Hematopoietic multipotent progenitor cell treated with erythropoietin and hydrocortisone succinate and interleukin-3 and kit ligand, for 15 days (in vitro differentiated cells): ENCODE data around the gene FRMD3.
A peak's percentile ranks its signal among the peaks of the same experiment; 100 is the strongest.

Source experiments
- DNase-seq: peaks from one replicate; pipeline ENCODE4 v3.0.0-alpha.2; 2015; ENCODE audit warnings: low spot score

FRMD3 gene

DNA sequence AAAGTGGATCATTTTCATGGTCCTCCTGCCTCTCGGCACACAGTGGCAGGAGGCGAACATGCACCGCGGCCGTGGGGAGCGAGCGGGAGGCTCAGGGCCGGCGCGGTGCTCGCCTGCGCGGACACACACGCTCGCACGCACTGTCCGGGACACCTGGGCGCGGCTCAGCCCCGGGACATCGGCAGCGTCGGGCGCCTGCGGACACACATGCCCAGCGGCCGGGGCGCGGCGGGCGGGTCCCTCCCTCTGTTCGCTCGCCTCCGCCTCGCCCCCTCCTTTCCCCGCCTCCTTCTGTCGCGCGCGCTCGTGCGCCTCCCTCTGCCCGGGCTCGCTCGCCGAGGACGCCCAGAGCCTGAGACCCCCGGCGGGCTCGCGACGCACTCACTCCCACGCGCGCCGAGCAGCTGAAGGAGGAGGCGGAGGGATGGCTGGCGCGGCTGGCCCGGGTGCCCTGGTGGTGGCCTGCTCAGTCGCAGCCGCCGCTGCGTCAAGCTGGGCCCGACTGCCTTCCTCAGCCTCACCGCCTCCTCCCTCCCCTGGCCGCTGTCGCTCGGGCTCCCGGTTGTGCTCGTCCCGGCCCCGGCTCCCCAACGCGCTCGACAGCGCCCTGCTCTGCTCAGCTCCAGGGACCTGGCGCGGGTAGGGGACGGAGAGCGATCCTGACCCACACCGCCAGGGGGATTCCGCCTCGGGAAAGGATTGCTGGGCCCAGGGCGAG is at the start of gene FRMD3:
TSS of gene FRMD3 (minus strand) at position 230 of the 718 bp plus-strand sequence. CDS start at position 60, 170 bp downstream.
- DNase-seq: no peak

DNA sequence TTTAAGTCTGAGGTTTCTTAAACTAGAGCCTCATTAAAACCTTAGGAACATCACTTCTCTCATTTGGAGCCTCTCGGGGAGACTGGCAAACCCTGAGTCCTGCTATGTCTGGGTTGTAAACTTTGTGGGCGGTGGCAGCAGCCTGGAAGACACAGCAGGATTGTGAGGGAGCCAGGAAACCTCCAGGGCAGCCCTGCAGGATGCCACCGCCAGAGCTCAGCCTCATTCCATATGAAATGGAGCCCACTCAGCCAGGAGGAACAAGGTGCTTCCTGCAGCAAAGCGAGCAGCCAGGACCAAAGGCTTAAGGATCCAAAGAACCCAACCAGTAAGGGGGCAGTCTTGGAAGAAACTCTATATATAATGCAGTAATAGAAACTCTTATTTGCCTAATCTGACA is 46.8 kb upstream of the FRMD3 start:
- no peak for DNase-seq

DNA sequence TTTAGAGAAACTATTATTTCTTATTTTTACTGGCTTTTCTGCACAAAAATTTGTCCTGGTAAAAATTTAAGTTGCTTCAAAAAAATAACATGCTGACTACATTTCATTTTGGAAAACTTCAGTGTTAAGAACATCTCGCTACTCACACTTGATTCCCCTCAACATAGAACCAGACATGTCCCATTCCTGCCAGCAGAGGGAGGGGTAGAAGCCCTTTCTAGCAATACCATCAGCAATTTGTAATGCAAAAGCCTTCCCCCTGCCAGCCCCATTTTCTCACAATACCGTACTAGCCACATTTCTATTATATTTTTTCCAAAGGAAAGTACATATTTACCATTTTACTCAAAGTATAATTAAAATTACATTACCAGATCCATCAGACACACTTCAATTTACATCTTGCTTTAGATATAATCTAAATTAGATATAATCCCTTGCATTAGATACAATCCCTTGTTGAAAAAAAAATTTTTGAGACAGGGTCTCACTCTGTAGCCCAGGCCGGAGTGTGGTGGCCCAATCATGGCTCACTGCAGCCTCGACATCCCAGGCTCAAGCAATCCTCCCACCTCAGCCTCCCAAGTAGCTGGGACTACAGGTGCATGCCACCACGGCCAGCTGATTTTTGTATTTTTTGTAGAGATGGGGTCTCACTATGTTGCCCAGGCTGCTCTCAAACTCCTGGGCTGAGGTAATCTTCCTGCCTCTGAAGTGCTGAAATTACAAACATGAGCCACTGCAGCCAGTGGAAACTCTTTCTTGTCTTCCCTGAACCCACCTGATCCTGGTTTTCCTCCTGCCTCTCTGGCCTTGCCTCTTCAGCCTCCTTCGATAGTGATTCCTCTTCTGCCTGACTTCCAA is 45.2 kb upstream of the FRMD3 start:
- peak; percentile 15 for DNase-seq

DNA sequence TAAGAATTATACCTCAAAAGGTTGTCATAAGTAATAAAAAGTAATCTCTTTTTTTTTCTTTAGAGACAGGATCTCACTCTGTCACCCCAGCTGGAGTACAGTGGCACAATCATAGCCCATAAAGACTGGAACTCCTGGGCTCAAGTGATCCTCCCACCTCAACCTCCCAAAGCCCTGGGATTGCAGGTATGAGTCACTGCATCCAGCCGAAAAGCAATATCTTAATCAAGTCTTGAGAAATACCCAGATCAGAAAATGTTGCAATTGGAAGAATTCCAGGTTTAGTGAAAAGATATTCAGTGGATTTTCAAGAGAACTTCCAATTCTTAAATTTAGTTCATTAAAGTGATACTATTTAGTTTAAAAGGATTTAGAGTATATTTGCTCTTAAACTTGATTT is 43.8 kb upstream of the FRMD3 start:
- DNase-seq: no peak

DNA sequence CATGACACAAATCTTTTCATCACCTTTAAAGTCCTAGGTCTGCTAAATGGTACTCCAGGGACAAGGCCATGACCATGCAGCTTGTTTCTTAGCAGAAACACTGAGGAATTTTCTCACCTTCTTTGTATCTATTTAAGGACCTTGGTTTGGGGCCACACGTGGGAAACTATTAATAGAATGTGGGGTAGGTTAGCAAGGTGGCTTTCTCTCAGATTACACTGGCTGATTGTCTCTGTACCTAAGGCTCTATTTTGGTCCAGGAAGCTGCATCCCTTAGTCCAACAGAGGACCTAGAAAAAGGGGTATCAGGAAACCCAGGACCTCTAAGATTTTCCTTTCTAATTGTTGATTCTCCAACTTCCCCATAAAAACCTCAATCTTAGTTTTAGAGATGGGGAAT is 36.3 kb upstream of the FRMD3 start:
- DNase-seq: no peak

DNA sequence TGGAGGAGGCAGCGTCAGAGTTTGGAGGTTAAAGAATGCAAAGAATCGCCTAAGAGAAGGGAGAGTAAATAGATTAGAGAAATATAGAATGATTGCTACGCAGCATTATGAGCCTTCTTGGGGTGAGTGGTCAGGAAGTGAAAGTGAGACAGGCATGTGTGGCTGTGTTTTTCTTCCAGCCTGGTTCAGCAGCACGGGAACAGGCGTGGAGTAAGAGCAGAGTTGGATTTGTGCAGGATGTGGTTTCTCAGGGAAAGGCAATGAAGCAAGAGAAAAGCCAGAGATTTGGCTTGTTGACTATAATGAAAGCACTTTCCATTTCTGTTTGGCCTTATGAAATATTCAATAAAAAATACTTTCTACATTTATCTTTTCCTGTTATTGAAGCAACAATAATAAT is 34.3 kb upstream of the FRMD3 start:
- no peak for DNase-seq

DNA sequence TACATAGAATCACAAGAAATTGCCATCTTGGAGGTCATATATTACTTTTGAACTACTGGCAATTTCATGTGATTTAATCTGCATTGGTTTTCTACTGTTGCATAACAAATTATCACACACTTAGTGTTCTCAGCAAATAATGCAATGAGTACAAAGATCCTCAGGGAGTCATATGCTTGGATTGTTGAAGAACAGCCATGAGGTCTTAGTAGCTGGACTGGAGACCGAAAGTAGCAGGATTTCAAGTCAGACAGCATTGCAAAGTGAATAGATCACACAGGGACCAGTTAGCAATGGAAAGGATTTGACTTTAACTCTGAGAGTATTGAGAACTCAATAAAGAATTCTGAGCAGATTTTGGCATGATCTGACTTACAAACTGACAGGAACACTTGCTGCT is 32.2 kb upstream of the FRMD3 start:
- DNase-seq: no peak

DNA sequence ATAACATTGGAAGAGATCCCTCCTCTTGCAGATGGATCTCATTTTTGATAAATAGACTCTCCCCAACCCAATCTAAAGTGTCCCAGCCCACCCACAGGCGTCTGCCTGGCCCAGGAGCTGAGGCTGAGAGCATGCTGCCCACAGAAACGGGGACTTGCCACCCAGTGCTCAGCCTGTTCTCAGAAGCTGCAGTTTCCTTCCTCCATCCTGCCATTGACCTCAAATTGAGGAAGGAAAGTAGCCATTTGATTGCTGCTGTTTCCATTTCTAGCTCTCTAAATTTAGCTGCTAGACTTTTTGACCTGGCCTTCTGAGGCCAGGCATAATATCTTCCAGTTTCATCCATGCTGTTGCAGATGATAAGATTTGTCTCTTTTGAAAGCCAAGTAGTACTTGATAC is 31.1 kb upstream of the FRMD3 start:
- DNase-seq: no peak

DNA sequence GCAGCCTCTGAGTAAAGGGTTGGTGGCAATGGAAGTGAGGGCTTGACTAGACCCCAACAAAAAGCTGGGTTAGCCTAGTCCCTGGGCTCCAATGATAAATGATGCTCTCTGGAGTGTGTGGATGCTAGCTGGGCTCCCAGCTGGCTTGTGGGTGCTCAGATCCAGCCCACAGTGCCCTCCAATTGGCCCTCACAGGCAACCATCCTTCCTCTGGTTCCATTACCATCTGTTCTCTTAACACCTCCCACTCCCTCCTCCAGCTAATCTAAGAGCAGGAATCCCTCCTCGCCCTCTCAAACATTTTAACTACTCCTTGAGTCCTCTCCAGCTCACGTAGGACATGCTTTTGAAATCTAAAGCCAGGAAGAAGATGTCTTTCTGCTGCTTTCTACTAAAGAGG is 25.2 kb upstream of the FRMD3 start:
- no peak for DNase-seq

DNA sequence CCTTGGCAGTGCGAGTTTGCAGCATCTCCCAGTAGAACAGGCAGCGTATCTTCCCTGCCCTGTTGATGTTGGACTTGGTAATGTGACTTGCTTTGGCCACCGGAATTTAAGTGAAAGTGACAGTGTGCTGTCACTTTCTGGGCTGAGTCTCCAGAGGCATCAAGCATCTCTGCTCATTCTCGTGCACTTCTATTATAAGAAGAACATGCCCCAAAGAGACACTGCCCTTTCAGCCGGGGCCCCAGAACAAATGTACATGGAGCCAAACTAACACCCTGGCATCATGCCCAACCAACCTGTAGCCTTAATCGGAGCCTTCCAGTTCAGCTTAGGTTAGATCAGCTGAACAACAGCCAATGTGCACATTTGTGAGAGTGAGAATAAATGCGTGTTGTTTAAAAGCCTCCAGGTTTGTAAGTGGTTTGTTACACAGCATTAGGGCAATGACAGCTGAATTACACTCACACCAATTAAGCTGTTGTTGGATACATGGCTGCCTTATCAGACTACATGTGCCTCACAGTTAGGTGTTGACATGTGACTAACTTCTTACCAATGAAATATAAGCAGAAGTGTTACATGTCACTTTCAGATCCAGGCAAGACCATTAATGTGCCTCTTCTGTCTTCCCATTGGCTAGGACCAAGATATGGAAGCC is 22.1 kb upstream of the FRMD3 start:
- no peak for DNase-seq

DNA sequence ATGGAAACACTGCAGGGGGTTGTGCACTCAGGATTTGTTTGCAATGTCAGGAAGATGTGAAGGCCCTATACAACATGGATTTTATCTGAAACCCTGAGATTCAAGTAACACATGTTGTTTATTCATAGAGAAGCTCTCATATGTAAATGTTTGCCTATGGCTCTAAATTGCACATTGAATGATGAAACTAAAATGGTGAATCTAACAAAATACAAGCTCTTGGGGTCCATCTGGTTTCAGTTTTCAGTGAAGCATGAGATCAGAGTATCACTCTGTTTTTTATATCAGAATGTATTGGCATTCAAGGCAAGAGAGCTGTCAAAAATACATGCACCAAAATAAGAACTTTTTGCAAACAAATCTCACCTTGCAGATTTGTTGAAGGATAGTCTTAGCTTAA is 19.6 kb upstream of the FRMD3 start:
- no peak for DNase-seq

DNA sequence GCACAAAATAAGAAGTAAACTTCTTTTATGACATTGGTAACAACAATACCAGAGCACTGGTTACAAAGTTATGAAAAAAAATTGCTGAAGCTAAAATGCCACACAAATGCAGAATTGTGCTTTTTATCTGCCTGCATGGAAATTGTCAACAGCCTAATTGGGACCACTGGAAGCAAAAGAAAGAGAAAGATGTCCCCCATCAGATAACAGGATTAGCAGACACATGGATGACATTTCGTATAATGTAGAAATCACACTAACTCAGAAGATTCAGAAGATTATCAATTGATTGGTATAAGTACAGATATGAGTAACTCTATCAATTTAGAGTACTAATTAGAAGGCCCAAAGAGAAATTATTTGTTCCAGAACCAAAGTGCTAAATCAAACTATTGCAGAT is 19.1 kb upstream of the FRMD3 start:
- no peak for DNase-seq

DNA sequence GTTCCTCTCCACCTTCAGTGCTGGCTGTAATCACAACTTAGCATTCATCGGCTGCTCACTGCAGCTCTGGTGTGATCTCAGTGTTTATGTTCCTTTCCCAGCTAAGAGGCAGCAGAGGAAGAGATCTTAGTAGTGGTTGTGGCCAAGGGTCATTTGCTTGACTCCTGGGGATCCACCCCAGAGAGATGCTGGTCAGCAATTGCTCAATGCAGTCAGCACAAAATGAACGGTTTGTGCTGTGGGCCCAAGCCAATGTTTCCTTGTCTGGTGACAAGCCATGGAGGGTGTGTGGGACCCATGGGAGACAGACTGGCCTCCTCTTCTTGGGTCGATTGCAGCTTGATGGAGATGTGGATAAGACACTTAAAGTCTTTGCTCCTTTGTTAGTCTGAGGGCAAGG is 16.1 kb upstream of the FRMD3 start:
- no peak for DNase-seq

DNA sequence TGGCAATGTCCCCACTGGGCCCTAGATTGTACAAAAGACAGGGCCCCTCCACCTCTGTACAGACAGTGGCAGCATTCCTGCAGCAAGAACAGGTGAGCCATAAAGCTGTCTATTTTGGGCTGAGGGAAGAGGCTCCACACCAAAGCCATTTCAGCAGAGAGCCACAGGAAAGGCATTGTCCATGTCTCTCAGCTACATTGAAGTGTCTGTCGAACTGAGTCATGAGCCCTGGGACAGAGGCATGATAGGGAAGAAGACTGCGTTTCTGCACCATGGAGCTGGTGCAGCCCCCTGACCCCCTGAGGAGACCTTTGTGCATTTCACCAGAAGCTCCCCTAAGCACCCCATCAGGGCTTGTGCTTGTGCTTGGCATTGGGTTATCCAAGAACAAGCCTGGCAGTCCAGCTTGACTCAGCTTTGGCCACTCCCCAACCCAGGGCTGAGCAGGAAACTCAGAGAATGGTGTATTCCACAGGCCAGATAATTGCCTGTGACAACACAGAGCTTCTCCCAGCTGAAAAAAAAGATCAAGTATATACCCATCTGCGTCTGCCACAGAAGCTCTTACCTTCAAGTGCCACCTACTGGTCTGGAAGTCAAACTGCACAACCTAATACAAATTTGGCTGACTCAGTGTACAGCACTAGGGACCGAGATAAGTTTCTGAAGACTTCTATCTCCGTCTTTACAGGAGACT is 5.9 kb upstream of the FRMD3 start:
- peak; percentile 50 for DNase-seq

DNA sequence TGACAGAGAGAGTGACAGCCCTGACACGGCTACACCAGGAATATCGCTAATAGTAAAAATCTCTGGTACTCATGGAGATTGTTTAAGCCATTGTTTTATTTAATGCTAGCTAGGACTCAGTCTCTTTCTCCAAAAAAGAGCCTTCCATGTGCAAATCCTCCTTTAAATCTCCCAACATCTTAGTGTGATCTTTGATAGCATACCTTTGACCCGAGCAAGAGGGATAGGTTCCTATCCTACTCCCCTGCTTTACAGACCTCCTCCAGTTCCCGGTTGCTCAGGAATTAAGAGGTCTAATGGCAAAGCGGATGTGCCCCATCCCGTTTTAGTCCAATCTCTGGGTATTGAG is 663 bp upstream of the FRMD3 start:
- DNase-seq: no peak

DNA sequence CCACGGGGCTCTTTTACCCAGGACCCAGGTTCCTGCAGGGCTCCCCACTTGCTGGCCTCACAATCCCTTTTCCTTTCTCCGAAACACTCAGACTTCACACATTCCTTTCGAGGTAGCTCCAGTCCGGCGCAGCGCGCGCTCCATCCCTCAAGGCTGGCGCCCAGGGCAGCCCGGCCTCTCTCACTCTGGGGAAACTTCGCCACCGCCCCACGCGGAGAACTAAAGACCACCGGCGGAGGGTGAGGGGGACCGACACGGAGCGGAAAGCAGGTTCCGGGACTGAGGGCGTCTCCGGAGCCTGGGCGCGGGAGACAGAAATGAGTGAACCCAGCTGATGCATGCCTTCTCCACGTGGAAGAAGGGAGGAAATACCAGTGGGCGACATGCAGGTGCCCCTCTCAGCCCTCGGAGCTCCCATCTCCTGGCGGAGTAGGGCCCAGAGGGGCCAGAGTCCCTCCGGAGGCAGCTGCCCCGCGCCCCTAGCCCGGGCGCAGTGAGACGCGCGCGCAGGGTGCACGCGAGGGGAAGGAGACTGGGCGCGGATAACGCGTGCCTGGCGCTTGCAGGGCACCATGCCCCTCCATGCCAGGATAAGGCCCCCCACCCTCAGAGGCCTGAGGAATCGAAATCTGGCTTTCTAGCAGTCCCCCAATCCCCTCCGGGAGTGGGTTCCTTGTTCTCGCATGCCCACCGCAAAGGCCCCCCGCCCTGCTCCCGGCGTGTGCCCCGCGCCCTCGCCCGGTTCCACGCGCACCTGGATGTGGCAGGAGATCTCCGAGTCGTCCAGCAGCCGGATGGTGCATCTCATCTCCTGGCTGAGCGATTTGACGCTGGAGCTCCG is 650 bp downstream of the FRMD3 start:
- DNase-seq: no peak

DNA sequence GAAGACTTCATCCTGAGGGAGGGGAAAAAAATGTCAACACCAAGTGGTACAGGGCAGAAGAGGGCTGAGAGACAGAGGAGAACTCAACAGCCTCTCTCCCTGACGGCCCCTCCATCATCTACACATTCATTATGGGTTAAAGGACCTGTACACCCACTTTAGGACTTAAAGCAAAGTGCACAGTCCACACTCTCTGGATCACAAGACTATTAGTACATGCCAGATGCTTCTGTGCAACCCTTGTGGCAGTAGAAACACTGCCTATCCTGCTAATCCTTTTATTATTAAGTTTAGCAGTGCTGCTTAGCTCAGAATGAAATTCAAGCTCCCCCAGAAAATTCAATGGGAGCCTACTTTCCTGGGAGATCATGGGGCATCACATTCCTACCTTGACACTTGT is 1.9 kb downstream of the FRMD3 start:
- DNase-seq: no peak

DNA sequence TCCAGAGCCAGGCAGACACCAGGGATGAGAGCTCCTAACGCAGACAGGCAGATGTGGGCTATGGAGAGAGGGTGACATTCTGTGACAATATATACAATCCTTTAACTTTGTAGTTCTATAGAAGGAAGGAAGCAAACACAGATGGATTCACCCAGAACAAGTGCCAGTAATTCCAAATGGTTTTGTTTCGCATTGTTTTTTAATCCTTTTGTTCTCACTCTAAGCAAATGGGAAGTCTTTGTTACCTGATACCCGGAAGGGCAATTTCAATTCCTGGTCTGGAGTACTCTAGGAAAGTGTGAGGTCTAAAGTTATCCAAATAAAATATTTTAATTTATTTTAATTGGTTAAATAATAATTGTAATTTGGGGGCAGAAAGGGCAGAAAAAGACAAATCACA is 2.5 kb downstream of the FRMD3 start:
- DNase-seq: no peak

DNA sequence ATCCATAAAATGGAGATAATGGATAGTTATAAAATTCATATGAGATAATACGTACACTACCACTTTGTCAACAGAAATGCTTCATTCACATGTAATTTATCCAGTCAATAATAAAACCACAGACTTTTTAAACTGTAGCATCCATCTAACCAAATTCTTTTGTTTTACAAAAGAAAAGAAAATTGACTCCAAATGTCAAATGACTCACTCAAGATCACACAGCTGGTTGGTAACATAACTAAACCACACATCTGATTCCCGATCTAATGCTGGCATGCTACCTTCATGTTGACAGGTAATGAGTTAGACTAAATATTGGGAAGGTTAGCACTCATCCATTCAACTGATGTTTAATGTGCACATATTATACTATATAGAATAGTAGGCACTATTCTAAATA is 4.9 kb downstream of the FRMD3 start:
- DNase-seq: no peak

DNA sequence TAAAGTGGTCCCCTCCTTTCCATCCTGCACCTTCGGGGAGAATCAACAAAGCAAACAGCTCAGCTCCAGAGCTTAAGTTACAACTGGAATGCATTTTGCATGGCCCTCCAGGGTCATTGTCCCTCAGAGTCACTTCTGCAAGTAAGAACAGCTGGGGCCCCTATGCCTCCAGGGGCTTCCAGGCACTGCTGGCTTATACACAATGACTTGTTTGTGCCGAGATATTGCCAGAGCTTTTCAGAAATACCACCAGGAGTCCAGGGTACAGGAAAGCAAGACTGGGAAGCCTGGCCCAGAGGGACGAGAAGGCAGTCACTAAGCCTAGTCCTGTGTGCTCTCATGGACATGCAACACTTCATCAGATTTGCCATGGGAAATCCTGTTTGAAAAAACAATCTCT is 11.3 kb downstream of the FRMD3 start:
- no peak for DNase-seq

DNA sequence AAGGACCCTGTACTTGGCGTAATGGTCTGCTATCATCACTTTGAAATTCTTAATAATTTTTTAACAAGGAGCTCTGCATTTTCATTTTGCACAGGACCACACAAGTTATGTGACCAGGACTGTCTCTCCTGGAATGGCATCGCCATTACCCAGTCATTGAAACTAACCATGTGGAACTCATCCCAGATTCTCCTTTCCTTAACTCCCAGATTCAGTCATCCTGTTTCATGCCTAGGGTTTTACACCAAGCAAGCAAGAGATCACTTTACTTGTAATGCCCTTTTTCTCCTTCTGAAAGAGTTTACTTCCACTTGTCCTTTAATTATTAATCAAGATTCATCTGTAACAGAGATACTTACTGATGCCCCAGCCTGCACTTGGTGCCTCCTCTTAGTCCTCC is 12.0 kb downstream of the FRMD3 start:
- DNase-seq: no peak

DNA sequence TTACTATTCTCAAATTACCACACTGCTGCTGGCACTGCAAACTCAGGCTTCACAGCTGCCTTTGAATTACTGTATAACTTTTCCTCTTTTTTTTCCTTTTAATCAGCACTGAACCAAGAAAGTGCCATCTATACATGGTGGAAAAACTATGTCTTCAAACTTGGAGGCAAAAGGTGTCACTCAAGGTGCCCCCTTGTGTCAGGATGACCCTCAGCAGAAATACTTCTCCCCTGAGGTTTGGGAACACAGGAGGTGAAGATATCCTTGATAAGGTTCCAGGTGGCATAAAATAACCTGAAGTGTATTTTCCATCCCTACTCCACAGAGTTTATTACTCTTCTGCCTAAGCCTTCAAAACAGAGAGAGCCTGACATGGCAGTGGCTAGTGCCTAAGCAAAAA is 14.5 kb downstream of the FRMD3 start:
- DNase-seq: no peak
